Fibroblast of lung (primary cell): ENCODE data around the gene IRF2.

ENCODE experiments used
- CTCF ChIP-seq, 2 donors: IDR thresholded peaks in 1 of 2; conservative IDR thresholded peaks in 1 of 2; 1 replicate in 1 of 2; 2 replicates in 1 of 2; pipeline ENCODE4 v1.5.1; 2011 to 2012; ENCODE audit warnings: low read length in 2 of 2, control low read depth in 1 of 2, inconsistent platforms in 1 of 2, low read depth in 1 of 2, mild to moderate bottlenecking in 1 of 2
- EZH2 ChIP-seq: IDR thresholded peaks from 2 replicates; pipeline ENCODE4 v1.5.1; 2012; ENCODE audit warnings: low read length, control low read depth, mild to moderate bottlenecking; ENCODE audit errors: missing control alignments

- TF ChIP-seq CTCF (conservative IDR thresholded peaks at IDR 0.05 in 1 of 2, IDR thresholded peaks at IDR 0.05 in 1 of 2; ENCODE audit: low read depth in 1 of 2, low read length in 2 of 2) (no peak), EZH2 (no peak)
Measured at GRCh38 chr4:184444953-184445309, 29.4 kb downstream of the IRF2 start.
